Mesendoderm (in vitro differentiated cells): ENCODE results near the gene STARD6. TPM values are rescaled to one million over a fixed set of nuclear protein-coding genes. Genes with fewer than 3 reads are reported as not detected.

Source experiments
- DNase-seq: peaks from one replicate; pipeline ENCODE4 v3.0.0; 2013
- H2AK5ac ChIP-seq: 2 replicates; pipeline ENCODE4 v1.6.1; 2013; ENCODE audit warnings: low read length, inconsistent platforms
- H2BK120ac ChIP-seq: 2 replicates; pipeline ENCODE4 v1.6.1; 2013; ENCODE audit warnings: low read depth, mild to moderate bottlenecking, low read length, moderate library complexity, mixed read lengths
- H2BK15ac ChIP-seq: replicated peaks from 2 replicates; pipeline ENCODE4 v1.6.1; 2013; ENCODE audit warnings: low read depth, mild to moderate bottlenecking, moderate library complexity
- H2BK5ac ChIP-seq: 2 replicates; pipeline ENCODE4 v1.6.1; 2013; ENCODE audit warnings: low read length, inconsistent platforms
- H3K18ac ChIP-seq: 2 replicates; pipeline ENCODE4 v1.6.1; 2013; ENCODE audit warnings: mild to moderate bottlenecking, low read length, mixed read lengths
- H3K23ac ChIP-seq: one replicate; pipeline ENCODE4 v1.6.1; 2013; ENCODE audit warnings: low read length
- H3K27ac ChIP-seq: 2 replicates; pipeline ENCODE4 v1.5.1; 2013; ENCODE audit warnings: low read depth, mild to moderate bottlenecking, inconsistent platforms, low read length, moderate library complexity
- H3K27me3 ChIP-seq: 2 replicates; pipeline ENCODE4 v1.6.1; 2013; ENCODE audit warnings: low read length, control low read depth, mild to moderate bottlenecking, inconsistent platforms; ENCODE audit not compliant: insufficient read depth, poor library complexity
- H3K36me3 ChIP-seq: 2 replicates; pipeline ENCODE4 v1.6.1; 2013; ENCODE audit warnings: low read length, inconsistent platforms; ENCODE audit not compliant: control insufficient read depth, insufficient read depth
- H3K4ac ChIP-seq: one replicate; pipeline ENCODE4 v1.6.1; 2013; ENCODE audit warnings: low read depth, mild to moderate bottlenecking, low read length, moderate library complexity
- H3K4me1 ChIP-seq: 2 replicates; pipeline ENCODE4 v1.6.1; 2013; ENCODE audit warnings: low read depth, low read length, inconsistent platforms; ENCODE audit not compliant: control insufficient read depth
- H3K4me2 ChIP-seq: 2 replicates; pipeline ENCODE4 v1.6.1; 2013; ENCODE audit warnings: low read length
- H3K4me3 ChIP-seq: 2 replicates; pipeline ENCODE4 v1.5.1; 2013; ENCODE audit warnings: mild to moderate bottlenecking, low read length
- H3K56ac ChIP-seq: one replicate; pipeline ENCODE4 v1.6.1; 2013; ENCODE audit warnings: low read length
- H3K79me1 ChIP-seq: 2 replicates; pipeline ENCODE4 v1.6.1; 2013; ENCODE audit warnings: low read length, inconsistent platforms
- H3K79me2 ChIP-seq: 2 replicates; pipeline ENCODE4 v1.6.1; 2013; ENCODE audit warnings: mild to moderate bottlenecking, low read length; ENCODE audit not compliant: control insufficient read depth, insufficient read depth
- H3K9ac ChIP-seq: 2 replicates; pipeline ENCODE4 v1.6.1; 2013; ENCODE audit warnings: low read length, inconsistent platforms
- H4K5ac ChIP-seq: one replicate; pipeline ENCODE4 v1.6.1; 2013; ENCODE audit warnings: low read length
- H4K8ac ChIP-seq: one replicate; pipeline ENCODE4 v1.6.1; 2013; ENCODE audit warnings: low read depth, mild to moderate bottlenecking, control low read depth, low read length, moderate library complexity
- WGBS: extraction: QIAGEN DNeasy Blood & Tissue Kit; methylation state at CpG from one replicate; pipeline ENCODE4 v1.1.7; 2013; ENCODE audit warnings: low lambda C conversion rate, missing lambda C conversion rate; ENCODE audit not compliant: insufficient coverage; ENCODE audit errors: extremely low coverage; 5-methylcytosine and 5-hydroxymethylcytosine counted together
- small RNA-seq: library from polyadenylated mRNA; stranded (forward); fragments of <200 nt; extraction: miRNeasy Mini kit (QIAGEN cat#:217004); gene quantifications from one replicate; pipeline ENCODE3, GENCODE V24; 2013; ENCODE audit not compliant: insufficient read depth

The STARD6 gene

DNA sequence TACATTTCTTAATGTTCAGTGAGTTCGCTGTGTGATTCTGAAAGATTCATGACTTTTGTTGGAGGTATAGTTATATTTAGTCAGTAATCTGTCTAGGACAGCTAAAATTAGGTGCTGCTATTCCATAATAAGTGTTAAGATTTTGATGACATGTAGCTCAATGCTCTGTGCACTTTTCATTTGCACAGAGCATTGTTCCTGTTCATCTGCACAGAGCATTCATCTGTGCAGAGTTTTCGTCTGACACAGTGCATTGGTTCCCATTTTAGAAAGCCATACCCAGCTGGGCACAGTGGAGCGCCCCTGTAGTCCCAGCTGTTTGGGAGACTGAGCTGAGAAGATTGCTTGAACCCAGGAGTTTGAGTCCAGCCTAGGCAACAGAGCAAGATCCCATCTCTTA is 79.8 kb downstream of the STARD6 start:
- DNase-seq: no peak

More for the DNA sequence above, 79.8 kb downstream of the STARD6 start:
- no peak overlapping the region for H3K9ac ChIP-seq
- no peak overlapping the region for H3K4me2 ChIP-seq
- WGBS: no CpG with 5 or more reads among the region's 3 CpGs
- H3K79me2 ChIP-seq: no peaks in the 10 kb centered on the region
- H3K27me3 ChIP-seq: no peaks in the 10 kb centered on the region
- no peak overlapping the region for H3K56ac ChIP-seq
- no peak overlapping the region for H3K23ac ChIP-seq
- H4K5ac ChIP-seq: no peak overlapping the region
- no peaks in the 10 kb centered on the region for H3K79me1 ChIP-seq
- no peak overlapping the region for H2BK120ac ChIP-seq
- H3K4me3 ChIP-seq: no peak overlapping the region
- H4K8ac ChIP-seq: no peak overlapping the region
- no peak overlapping the region for H2AK5ac ChIP-seq
- no peak overlapping the region for H2BK15ac ChIP-seq
- no peaks in the 10 kb centered on the region for H3K4me1 ChIP-seq
- no peak overlapping the region for H2BK5ac ChIP-seq
- H3K27ac ChIP-seq: no peak overlapping the region
- H3K18ac ChIP-seq: no peak overlapping the region
- H3K36me3 ChIP-seq: no peaks in the 10 kb centered on the region
- no peak overlapping the region for H3K4ac ChIP-seq

Small RNA genes within 50 kb of the gene (small RNA-seq; reads per million reads assigned to genes)
- not detected for gene SNRPGP2
